NAMALWA (cell line): ENCODE measurements around the gene SHISA5.
"Not testable (repeated sequence)": the region's sequence is repeated elsewhere in the genome, so short reads cannot be mapped to it uniquely, and the experiment has no call there.

Experiments
- DNase-seq: peaks from one replicate; pipeline ENCODE4 v3.0.0-alpha.2; 2015; ENCODE audit warnings: low spot score

Gene SHISA5

GRCh38 chr3:48477959-48478520 lies 25.9 kb downstream of the SHISA5 start:
- DNase-seq = no peak

GRCh38 chr3:48476426-48477053 lies 27.4 kb downstream of the SHISA5 start:
- no peak for DNase-seq

DNA sequence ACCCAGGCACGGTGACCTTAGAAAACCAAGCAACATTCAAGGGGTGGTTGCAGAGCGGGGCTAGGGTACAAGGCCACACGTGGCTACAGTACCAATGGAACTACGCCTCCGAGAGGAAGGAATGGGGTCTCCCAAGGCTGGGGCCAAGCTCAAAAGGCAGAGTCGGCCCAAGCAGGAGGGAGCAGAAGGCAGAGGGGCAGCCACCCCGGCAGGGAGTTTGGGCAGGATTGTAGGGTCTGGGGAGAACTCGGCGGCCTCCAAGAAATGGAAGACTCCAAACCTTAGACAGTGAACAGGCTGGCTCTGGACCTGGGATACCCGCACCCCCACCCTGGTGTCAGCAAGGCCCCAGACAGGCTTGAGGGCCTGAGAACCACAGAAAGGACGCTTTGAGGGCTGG lies 28.8 kb downstream of the SHISA5 start:
- no peak for DNase-seq

- DNase-seq = no peak
These were observed 29.4 kb downstream of the SHISA5 start for GRCh38 chr3:48474619-48475018.

- DNase-seq = not testable (repeated sequence)
These were observed 29.9 kb downstream of the SHISA5 start for GRCh38 chr3:48474031-48474430.

- no peak for DNase-seq
These were observed 30.4 kb downstream of the SHISA5 start for GRCh38 chr3:48473617-48473952.

DNA sequence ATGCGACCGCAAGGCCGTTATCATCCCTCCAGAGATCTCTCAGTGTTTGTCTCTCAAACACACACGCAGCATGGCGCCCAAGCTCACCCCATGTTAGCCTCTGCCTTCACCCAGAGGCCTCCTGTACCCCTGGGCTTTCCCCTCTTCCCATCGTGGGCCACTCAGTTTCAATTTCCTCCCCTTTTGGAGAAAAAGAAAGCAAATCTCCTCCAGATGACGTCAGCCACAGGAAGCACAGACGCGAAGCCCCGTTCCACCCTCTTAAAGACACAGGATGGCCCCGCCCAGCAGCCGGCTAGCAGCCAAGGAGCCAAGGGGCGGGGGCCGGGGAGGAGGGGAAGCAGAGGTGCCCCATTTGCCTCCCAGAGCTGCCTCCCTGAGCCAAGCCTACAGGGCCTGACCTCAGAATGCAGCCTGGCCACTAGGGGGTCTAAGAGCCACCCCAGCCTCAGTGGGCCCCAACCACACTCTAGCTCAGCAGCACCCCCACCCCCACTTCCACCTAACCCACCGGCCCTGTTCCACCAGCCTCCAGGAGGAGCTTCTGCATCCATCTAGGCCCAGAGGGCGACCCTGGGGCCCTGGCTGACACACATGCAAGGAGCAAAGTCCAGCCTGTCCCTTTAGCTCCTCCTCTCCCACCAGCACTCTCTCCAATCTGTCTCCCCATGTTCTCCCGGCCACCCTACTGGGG lies 30.9 kb downstream of the SHISA5 start:
- peak; percentile 94 for DNase-seq

DNA sequence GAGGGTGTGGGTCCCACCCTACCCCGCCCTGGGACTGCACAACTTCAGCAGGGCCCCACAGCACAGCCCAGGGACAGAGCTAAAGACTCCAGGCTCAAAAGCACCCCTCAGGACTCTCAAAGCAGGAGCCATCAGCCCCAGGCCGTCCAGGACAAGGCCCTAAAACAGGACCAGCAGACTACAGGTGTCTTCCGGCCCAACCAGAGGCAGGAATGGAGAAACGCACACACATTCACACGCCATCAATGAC lies 31.4 kb downstream of the SHISA5 start:
- no peak for DNase-seq

DNA sequence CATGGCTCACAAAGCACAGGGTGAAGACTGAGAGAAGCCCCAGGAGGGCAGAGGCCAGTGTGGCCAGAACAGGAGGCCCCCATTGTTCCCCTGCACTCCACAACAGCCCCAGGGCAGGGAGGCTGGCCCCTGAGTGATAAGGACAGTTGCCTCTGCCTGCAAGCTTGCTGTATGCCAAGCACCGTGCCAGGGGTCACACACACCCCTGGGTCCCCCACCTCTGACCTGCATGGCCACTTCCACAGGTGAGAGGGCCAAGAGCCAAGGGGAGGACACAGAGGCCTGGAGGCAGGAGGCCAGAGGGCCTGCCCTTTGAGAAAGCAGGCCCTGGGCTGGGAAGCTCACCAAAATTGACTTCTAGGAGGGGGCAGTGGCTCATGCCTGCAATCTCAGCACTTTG lies 33.7 kb downstream of the SHISA5 start:
- DNase-seq = no peak

- DNase-seq = no peak
These were observed 34.7 kb downstream of the SHISA5 start for GRCh38 chr3:48469046-48469915.

- DNase-seq = no peak
These were observed 35.6 kb downstream of the SHISA5 start for GRCh38 chr3:48468329-48468731.

- DNase-seq = no peak
These were observed 36.3 kb downstream of the SHISA5 start for GRCh38 chr3:48467473-48468267.

DNA sequence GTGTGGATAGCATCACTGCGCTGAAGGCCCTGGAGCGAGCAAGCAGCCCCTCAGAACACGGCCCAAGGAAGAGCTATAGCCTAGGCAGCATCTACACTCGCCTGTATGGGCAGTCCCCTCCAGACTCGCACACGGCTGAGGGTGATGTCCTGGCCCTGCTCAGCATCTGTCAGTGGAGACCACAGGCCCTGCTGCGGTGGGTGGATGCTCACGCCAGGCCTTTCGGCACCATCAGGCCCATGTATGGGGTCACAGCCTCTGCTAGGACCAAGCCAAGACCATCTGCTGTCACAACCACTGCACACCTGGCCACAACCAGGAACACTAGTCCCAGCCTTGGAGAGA lies 36.9 kb downstream of the SHISA5 start:
- DNase-seq = no peak

- peak; percentile 23 for DNase-seq
These were observed 37.4 kb downstream of the SHISA5 start for GRCh38 chr3:48466386-48467109.

- DNase-seq = peak; percentile 81
These were observed 38.2 kb downstream of the SHISA5 start for GRCh38 chr3:48465531-48466378.

GRCh38 chr3:48465237-48465530 lies 38.8 kb downstream of the SHISA5 start:
- DNase-seq = no peak

- DNase-seq = no peak
These were observed 39.2 kb downstream of the SHISA5 start for GRCh38 chr3:48464713-48465221.

- DNase-seq = no peak
These were observed 40.3 kb downstream of the SHISA5 start for GRCh38 chr3:48463703-48464102.

- not testable (repeated sequence) for DNase-seq
These were observed 42.2 kb downstream of the SHISA5 start for GRCh38 chr3:48461767-48462166.

- DNase-seq = no peak
These were observed 43.5 kb downstream of the SHISA5 start for GRCh38 chr3:48460517-48460902.
